Mesenchymal stem cell (in vitro differentiated cells and primary cell): ENCODE results near the gene GABRG3.

Source experiments
- DNase-seq: peaks from one replicate; pipeline ENCODE4 v3.0.0-alpha.2; 2013
- H2AFZ ChIP-seq: one replicate; pipeline ENCODE4 v1.6.1; 2013; ENCODE audit warnings: low read depth, mild to moderate bottlenecking, control low read depth, inconsistent platforms, low read length, moderate library complexity
- H2AK5ac ChIP-seq: 2 replicates; pipeline ENCODE4 v1.6.1; 2013; ENCODE audit warnings: low read length, moderate library complexity, mild to moderate bottlenecking, inconsistent platforms; ENCODE audit not compliant: severe bottlenecking
- H2BK120ac ChIP-seq: one replicate; pipeline ENCODE4 v1.6.1; 2013; ENCODE audit warnings: low read depth, mild to moderate bottlenecking, inconsistent platforms, low read length, moderate library complexity
- H2BK12ac ChIP-seq, 2 experiments: one replicate each; pipeline ENCODE4 v1.6.1; 2013; ENCODE audit warnings: inconsistent platforms in 2 of 2, low read length in 2 of 2, mild to moderate bottlenecking in 2 of 2, moderate library complexity in 2 of 2, control low read depth in 1 of 2
- H2BK15ac ChIP-seq: one replicate; pipeline ENCODE4 v1.6.1; 2013; ENCODE audit warnings: mild to moderate bottlenecking, low read depth, inconsistent platforms; ENCODE audit not compliant: poor library complexity, severe bottlenecking
- H2BK5ac ChIP-seq: 2 replicates; pipeline ENCODE4 v1.6.1; 2013; ENCODE audit warnings: low read depth, mild to moderate bottlenecking, low read length, control low read depth, inconsistent platforms; ENCODE audit not compliant: poor library complexity, severe bottlenecking
- H3K14ac ChIP-seq, 2 experiments: one replicate each; pipeline ENCODE4 v1.6.1; 2013; ENCODE audit warnings: inconsistent platforms in 2 of 2, low read length in 2 of 2, control low read depth in 1 of 2, mild to moderate bottlenecking in 1 of 2, moderate library complexity in 1 of 2
- H3K18ac ChIP-seq, 2 experiments: one replicate each; pipeline ENCODE4 v1.6.1; 2013; ENCODE audit warnings: inconsistent platforms in 2 of 2, low read length in 2 of 2, control low read depth in 1 of 2, low read depth in 1 of 2, mild to moderate bottlenecking in 1 of 2
- H3K23ac ChIP-seq, 2 experiments: one replicate each; pipeline ENCODE4 v1.6.1; 2013; ENCODE audit warnings: inconsistent platforms in 2 of 2, low read length in 2 of 2, mild to moderate bottlenecking in 2 of 2, moderate library complexity in 2 of 2, control low read depth in 1 of 2
- H3K27ac ChIP-seq: 2 replicates; pipeline ENCODE4 v1.5.1; 2013; ENCODE audit warnings: mild to moderate bottlenecking, moderate library complexity, low read length, control low read depth, inconsistent platforms; ENCODE audit not compliant: poor library complexity, severe bottlenecking
- H3K27me3 ChIP-seq, 2 experiments: 2 replicates each; pipeline versions ENCODE4 v1.6.1 to v1.7.0; 2013; ENCODE audit warnings: low read length in 2 of 2, mild to moderate bottlenecking in 2 of 2, moderate library complexity in 2 of 2, control low read depth in 1 of 2, inconsistent platforms in 1 of 2; ENCODE audit not compliant: control insufficient read depth in 1 of 2, insufficient read depth in 1 of 2
- H3K36me3 ChIP-seq, 2 experiments: 2 replicates each; pipeline versions ENCODE4 v1.6.1 to v1.7.0; 2013; ENCODE audit warnings: low read length in 2 of 2, control low read depth in 1 of 2, inconsistent platforms in 1 of 2, low read depth in 1 of 2, mild to moderate bottlenecking in 1 of 2; ENCODE audit not compliant: insufficient read depth in 2 of 2, control insufficient read depth in 1 of 2
- H3K4ac ChIP-seq, 2 experiments: one replicate each; pipeline ENCODE4 v1.6.1; 2013; ENCODE audit warnings: inconsistent platforms in 2 of 2, low read length in 2 of 2, mild to moderate bottlenecking in 2 of 2, moderate library complexity in 2 of 2, control low read depth in 1 of 2, low read depth in 1 of 2
- H3K4me1 ChIP-seq: 2 replicates; pipeline ENCODE4 v1.6.1; 2013; ENCODE audit warnings: low read depth, low read length, control low read depth; ENCODE audit not compliant: control insufficient read depth, insufficient read depth
- H3K4me2 ChIP-seq: 2 replicates; pipeline ENCODE4 v1.6.1; 2013; ENCODE audit warnings: low read length, mild to moderate bottlenecking, inconsistent platforms; ENCODE audit not compliant: poor library complexity, severe bottlenecking
- H3K4me3 ChIP-seq, 2 experiments: 2 replicates each; pipeline versions ENCODE4 v1.5.1 to v1.7.0; 2013; ENCODE audit warnings: low read length in 2 of 2, mild to moderate bottlenecking in 2 of 2, control low read depth in 1 of 2, low read depth in 1 of 2; ENCODE audit not compliant: insufficient read depth in 1 of 2
- H3K79me1 ChIP-seq: replicated peaks from 2 replicates; pipeline ENCODE4 v1.6.1; 2013; ENCODE audit warnings: mild to moderate bottlenecking, control low read depth, low read length, inconsistent platforms; ENCODE audit not compliant: poor library complexity, severe bottlenecking
- H3K9ac ChIP-seq: 2 replicates; pipeline ENCODE4 v1.7.0; 2013; ENCODE audit warnings: mild to moderate bottlenecking, low read length, moderate library complexity
- H3K9me3 ChIP-seq: 2 replicates; pipeline ENCODE4 v1.7.0; 2013; ENCODE audit warnings: mild to moderate bottlenecking, low read length; ENCODE audit not compliant: control insufficient read depth
- H4K8ac ChIP-seq: one replicate; pipeline ENCODE4 v1.6.1; 2013; ENCODE audit warnings: inconsistent platforms, mild to moderate bottlenecking, low read length, moderate library complexity
- H4K91ac ChIP-seq: one replicate; pipeline ENCODE4 v1.6.1; 2013; ENCODE audit warnings: mild to moderate bottlenecking, low read length, inconsistent platforms
- WGBS: methylation state at CpG from one replicate; pipeline ENCODE4 v1.1.7; 2013; ENCODE audit warnings: mixed read lengths; 5-methylcytosine and 5-hydroxymethylcytosine counted together

Gene GABRG3

GRCh38 chr15:27256446-27256845, 285.5 kb downstream of the GABRG3 start:
- peaks cover 0 to 7% of the 10 kb centered on the region in 2 experiments for H3K27me3 ChIP-seq
- no peak overlapping the region for H4K8ac ChIP-seq
- no peak overlapping the region for H3K4me3 ChIP-seq
- no peak overlapping the region for H3K4me2 ChIP-seq
- H3K9ac ChIP-seq: no peak overlapping the region
- no peak overlapping the region for H3K4ac ChIP-seq
- no peaks in the 10 kb centered on the region for H3K79me1 ChIP-seq
- H4K91ac ChIP-seq: no peak overlapping the region
- H3K36me3 ChIP-seq: no peaks in the 10 kb centered on the region
- no peak overlapping the region for H2BK15ac ChIP-seq
- H3K14ac ChIP-seq: no peak overlapping the region
- no peak overlapping the region for H2AFZ ChIP-seq
- no peak for DNase-seq
- no peak overlapping the region for H2BK120ac ChIP-seq
- H2BK12ac ChIP-seq: no peak overlapping the region
- H3K27ac ChIP-seq: no peak overlapping the region
- H3K23ac ChIP-seq: no peak overlapping the region
- H2AK5ac ChIP-seq: no peak overlapping the region
- no peak overlapping the region for H3K18ac ChIP-seq
- WGBS: 78% methylated on average over 5 of the region's 5 CpGs
- H3K4me1 ChIP-seq: no peaks in the 10 kb centered on the region
- H2BK5ac ChIP-seq: no peak overlapping the region
- no peaks in the 10 kb centered on the region for H3K9me3 ChIP-seq

DNA sequence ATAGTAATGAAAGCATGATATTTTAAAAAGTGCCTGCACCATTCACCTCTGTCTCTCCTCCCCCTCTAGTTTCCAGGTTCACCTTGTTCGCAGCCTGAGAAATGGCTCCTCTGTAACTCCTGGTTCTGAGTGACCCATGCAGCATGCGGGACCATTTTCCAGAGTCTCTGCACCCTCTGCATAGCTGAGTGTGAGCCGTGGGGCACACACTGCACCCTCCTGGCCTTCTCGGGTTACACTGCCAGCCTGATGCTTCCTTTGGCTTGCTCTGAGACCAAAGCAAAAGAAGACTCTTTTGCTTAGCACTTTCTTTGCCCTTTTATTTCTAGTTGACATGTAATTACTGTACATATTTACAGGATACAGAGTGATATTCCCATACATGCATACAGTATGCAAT, 287.3 kb downstream of the GABRG3 start:
- no peak overlapping the region for H2BK15ac ChIP-seq
- H3K4ac ChIP-seq: no peak overlapping the region
- no peak overlapping the region for H3K18ac ChIP-seq
- H3K79me1 ChIP-seq: no peaks in the 10 kb centered on the region
- H3K23ac ChIP-seq: no peak overlapping the region
- H3K36me3 ChIP-seq: no peaks in the 10 kb centered on the region
- no peak overlapping the region for H3K27ac ChIP-seq
- no peaks in the 10 kb centered on the region for H3K9me3 ChIP-seq
- H3K4me3 ChIP-seq: no peak overlapping the region
- H3K27me3 ChIP-seq: no peaks in the 10 kb centered on the region
- no peak overlapping the region for H2BK12ac ChIP-seq
- H3K4me2 ChIP-seq: no peak overlapping the region
- H3K9ac ChIP-seq: no peak overlapping the region
- H2BK5ac ChIP-seq: no peak overlapping the region
- H2BK120ac ChIP-seq: no peak overlapping the region
- no peak overlapping the region for H4K91ac ChIP-seq
- H4K8ac ChIP-seq: no peak overlapping the region
- no peak overlapping the region for H3K14ac ChIP-seq
- no peak for DNase-seq
- 58% methylated on average over 4 of the region's 4 CpGs for WGBS
- no peak overlapping the region for H2AK5ac ChIP-seq
- H2AFZ ChIP-seq: no peak overlapping the region
- no peaks in the 10 kb centered on the region for H3K4me1 ChIP-seq

- H3K79me1 ChIP-seq: no peaks in the 10 kb centered on the region
- H3K4me2 ChIP-seq: no peak overlapping the region
- H4K8ac ChIP-seq: no peak overlapping the region
- WGBS: 61% methylated on average over 4 of the region's 4 CpGs
- no peak overlapping the region for H3K4me3 ChIP-seq
- no peak overlapping the region for H2BK12ac ChIP-seq
- no peak overlapping the region for H3K27ac ChIP-seq
- H3K23ac ChIP-seq: no peak overlapping the region
- no peaks in the 10 kb centered on the region for H3K27me3 ChIP-seq
- no peaks in the 10 kb centered on the region for H3K4me1 ChIP-seq
- no peak overlapping the region for H2AFZ ChIP-seq
- H4K91ac ChIP-seq: no peak overlapping the region
- no peak for DNase-seq
- H3K36me3 ChIP-seq: no peaks in the 10 kb centered on the region
- no peaks in the 10 kb centered on the region for H3K9me3 ChIP-seq
- no peak overlapping the region for H2AK5ac ChIP-seq
- no peak overlapping the region for H2BK5ac ChIP-seq
- H2BK15ac ChIP-seq: no peak overlapping the region
- H3K18ac ChIP-seq: no peak overlapping the region
- no peak overlapping the region for H3K14ac ChIP-seq
- H3K4ac ChIP-seq: no peak overlapping the region
- no peak overlapping the region for H2BK120ac ChIP-seq
- H3K9ac ChIP-seq: no peak overlapping the region
Observed at GRCh38 chr15:27260523-27260922, 289.5 kb downstream of the GABRG3 start.

GRCh38 chr15:27268923-27269322, 297.9 kb downstream of the GABRG3 start:
- Histone ChIP-seq H2BK12ac (no peak overlapping the region), H2BK120ac (no peak overlapping the region), H3K4ac (no peak overlapping the region), H4K91ac (no peak overlapping the region), H3K4me2 (no peak overlapping the region), H2AK5ac (no peak overlapping the region), H3K36me3 (no peaks in the 10 kb centered on the region), H3K4me1 (no peaks in the 10 kb centered on the region), H3K14ac (no peak overlapping the region), H3K79me1 (no peaks in the 10 kb centered on the region), H3K9me3 (no peaks in the 10 kb centered on the region), H3K9ac (no peak overlapping the region), H3K23ac (no peak overlapping the region), H4K8ac (no peak overlapping the region), H2AFZ (no peak overlapping the region), H2BK5ac (no peak overlapping the region), H3K27me3 (no peaks in the 10 kb centered on the region), H2BK15ac (no peak overlapping the region), H3K4me3 (no peak overlapping the region), H3K27ac (no peak overlapping the region), H3K18ac (no peak overlapping the region)
- WGBS: 70% methylated on average over 3 of the region's 3 CpGs
- no peak for DNase-seq
